GM18508 (cell line): ENCODE data around the gene TMEM116.
"Not testable (repeated sequence)": the region's sequence is repeated elsewhere in the genome, so short reads cannot be mapped to it uniquely, and the experiment has no call there.

Experiments used
- ATAC-seq: cut with Tn5 transposase; IDR thresholded peaks from one replicate; pipeline ENCODE4 v1.9.1; 2021; ENCODE audit warnings: moderate number of reproducible peaks; ENCODE audit not compliant: insufficient read depth, unreplicated experiment

Gene TMEM116

DNA sequence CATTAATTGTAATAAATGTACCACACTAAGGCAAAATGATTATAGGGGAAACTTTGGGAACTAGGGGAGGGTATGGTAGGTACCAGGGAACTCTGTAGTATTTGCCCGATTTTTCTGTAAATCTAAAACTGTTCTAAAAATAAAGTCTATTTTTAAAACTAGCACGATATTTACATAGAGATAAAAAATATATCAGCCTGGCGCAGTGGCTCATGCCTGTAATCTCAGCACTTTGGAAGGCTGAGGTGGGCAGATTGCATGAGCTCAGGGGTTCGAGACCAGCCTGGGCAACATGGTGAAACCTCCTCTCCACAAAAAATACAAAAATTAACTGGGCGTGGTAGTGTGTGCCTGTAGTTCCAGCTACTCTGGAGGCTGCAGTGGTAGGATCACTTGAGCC is 32.4 kb downstream of the TMEM116 start:
- ATAC-seq = no peak

DNA sequence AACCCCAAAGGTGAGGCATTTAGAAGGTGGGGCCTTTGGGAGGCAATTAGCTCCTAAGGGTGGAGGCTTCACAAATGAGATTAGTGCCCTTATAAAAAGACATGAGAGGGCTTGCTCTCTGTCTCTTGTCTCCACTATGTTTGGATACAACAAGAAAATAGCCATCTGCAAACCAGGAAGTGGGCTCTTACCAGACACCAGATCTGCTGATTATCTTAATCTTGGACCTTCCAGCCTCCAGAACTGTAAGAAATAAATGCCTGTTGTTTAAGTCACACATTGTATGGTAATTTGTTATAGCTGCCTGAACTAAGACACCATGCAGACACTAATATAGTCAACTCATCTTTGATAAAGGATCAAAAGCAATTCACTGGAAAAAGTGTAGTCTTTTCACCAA is 34.4 kb downstream of the TMEM116 start:
- ATAC-seq = no peak

DNA sequence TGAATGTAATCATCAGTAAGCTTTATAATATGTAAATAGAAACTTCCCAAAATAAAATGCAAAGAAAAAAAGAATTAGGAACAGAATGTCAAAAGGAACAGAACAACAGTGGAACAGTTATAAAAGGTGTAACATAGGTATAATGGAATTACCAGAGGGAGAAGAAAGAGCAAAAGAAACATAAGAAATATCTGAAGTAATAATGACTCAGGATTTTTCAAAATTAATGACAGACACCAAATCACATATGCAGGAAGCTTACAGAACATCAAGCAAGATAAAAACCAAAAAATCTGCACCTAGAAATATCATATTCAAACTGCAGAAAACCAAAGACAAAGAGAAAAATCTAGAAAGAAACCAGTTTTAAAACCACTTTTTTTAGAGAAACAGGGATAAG is 36.1 kb downstream of the TMEM116 start:
- ATAC-seq = no peak

DNA sequence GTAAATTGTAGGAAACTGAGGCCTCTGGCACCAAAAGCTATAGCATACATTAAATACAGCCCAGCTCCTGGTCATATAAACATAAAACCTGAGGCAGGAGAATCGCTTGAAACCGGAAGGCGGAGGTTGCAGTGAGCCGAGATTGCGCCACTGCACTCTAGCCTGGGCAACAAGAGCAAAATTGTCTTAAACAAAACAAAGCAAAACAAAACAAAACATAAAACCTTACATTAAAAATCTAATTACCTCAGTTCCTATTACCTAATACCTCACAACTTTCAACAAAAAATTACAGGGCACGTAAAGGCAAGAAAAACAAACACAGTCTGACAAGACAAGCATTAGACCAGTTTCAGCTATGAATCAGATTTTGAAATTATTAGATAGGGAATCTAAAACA is 36.7 kb downstream of the TMEM116 start:
- ATAC-seq = no peak

DNA sequence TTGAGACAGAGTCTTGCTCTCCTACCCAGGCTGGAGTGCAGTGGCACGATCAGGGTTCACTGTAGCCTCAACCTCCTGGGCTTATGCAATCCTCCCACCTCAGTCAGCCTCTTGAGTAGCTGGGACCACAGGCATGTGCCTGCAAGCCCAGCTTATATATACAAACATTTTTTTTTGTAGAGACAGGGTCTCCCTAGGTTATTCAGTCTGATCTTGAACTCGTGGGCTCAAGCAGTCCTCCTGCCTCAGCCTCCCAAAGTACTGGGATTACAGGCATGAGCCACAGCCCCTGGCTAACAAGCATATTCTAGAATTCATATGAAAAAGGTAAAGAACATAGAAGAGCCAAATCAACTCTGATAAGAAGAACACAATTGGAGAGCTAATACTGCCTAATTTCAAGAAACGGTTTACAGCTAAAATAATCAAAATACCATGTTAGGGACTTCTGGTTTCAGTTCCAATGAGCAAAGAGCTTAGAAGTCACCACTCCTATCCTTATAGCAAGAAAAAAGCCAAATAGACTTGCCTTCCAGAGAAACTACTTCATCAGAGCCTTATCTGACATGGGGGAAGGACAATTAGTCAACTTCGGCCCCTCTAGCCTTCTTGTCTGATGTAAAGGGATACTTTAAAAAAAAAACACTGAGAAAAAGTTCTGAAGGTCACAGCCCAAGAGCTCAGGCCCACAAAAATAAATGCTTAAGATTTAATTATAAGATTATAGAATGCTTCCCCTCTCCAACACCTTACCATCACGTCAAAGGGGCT is 37.6 kb downstream of the TMEM116 start:
- no peak for ATAC-seq

DNA sequence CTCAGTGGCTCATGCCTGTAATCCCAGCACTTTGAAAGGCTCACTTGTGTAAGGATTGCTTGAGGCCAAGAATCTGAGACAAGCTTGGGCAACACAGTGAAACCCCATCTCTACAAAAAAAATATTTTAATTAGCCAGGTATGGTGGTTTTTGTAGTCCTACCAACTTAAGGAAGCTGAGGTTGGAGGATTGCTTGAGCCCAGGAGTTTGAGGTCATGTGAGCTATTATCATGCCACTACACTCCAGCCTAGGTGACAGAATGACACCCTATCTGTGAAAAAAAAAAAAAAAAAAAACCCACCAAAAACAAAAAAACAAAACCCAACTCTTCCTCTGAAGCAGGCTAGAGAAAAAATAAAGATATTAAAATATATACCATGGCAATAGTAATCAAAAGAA is 41.2 kb downstream of the TMEM116 start:
- ATAC-seq = no peak

DNA sequence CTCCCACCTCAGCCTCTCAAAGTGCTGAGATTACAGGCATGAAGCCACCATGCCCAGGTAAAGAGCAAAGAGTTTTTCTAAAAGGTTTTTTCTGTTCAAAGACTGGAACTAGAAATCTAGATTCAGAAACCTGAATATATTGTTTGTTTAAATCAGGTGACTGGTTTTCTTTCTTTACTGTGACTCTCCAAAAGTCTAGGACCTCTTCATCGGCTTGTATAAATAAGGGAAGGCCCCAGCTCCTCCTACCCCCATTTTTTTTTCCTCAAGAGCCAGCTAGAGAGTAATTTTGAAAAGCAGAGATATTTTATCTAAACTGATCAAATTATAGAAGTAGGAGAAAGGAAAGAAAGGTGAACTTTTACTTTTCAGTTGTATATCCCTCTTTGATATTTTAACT is 48.0 kb downstream of the TMEM116 start:
- ATAC-seq = no peak

DNA sequence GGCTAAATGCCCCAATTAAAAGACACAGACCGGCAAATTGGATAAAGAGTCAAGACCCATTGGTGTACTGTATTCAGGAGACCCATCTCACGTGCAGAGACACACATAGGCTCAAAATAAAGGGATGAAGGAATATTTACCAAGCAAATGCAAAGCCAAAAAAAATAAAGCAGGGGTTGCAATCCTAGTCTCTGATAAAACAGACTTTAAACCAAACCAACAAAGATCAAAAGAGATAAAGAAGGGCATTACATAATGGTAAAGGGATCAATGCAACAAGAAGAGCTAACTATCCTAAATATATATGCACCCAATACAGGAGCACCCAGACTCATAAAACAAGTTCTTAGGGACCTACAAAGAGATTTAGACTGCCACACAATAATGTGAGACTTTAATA is 53.4 kb downstream of the TMEM116 start:
- ATAC-seq = not testable (repeated sequence)

DNA sequence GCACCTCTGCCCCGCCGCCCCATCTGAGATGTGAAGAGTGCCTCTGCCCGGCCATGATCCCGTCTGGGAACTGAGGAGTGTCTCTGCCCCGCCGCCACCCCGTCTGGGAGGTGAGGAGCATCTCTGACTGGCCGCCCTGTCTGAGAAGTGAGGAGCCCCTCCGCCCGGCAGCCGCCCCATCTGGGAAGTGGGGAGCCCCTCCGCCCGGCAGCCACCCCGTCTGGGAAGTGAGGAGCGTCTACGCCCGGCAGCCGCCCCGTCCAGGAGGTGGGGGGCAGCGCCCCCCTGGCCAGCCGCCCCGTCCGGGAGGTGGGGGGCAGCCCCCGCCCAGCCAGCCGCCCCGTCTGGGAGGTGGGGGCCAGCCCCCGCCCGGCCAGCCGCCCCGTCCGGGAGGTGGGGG is 55.7 kb downstream of the TMEM116 start:
- ATAC-seq = not testable (repeated sequence)

DNA sequence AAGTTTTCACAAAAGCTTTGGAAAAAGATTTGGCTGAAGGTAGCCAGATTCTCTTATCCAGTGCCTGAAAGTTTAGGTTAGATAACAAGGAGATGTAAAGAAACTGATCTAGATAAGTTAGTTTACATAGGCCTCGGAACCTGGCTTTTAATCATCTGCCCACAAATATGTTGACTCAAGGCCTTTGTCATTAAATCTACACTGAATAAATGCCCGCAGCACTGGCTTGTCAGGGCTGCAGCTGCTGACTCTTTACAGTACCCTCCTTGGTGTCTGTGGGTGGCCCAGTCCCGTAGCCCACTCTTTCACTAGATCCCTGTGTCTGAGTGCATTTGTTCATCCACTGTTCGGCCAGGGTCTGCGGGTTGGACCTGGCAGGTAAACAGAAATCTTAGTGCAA is 58.0 kb downstream of the TMEM116 start:
- ATAC-seq = no peak

DNA sequence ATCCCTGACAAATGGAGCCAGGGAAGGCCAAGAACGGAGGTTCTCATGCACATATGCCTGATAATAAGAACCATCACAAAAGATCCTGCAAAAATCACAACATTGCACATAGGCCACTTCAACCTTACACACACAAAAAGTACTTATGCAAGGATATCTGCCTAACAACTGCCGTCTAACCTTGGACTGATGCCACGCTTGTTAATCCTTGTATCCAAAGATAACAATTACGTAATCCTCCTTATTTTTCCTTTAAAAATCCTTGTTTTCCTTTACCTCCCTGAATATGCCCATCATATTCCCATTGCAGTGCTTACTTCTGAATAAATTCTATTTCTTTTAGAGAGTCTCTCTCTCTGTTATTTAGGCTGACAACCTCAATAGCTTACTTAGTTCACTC is 59.5 kb downstream of the TMEM116 start:
- no peak for ATAC-seq

DNA sequence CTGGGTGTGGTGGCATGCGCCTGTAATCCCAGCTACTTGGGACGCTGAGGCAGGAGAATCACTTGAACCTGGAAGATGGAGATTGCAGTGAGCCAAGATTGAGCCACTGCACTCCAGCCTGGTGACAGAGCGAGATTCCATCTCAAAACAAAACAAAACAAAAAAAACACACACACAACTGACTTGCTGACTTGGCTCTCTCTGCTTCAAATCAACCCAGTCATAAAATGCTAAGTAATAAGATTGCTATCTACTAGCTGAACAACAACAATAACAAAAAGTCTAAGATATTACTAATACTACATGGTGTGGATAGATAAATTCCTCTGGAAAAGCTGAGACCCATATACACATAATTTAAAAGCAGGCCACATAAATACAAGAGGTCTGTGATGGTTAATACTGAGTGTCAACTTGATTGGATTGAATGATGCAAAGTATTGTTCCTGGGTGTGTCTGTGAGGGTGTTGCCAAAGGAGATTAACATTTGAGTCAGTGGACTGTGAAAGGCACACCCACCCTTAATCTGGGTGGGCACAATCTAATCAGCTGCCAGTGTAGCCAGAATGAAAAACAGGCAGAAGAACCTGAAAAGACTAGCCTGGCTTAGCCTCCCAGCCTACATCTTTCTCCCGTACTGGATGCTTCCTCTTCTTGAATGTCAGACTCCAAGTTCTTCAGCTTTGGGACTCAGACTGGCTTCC is 60.7 kb downstream of the TMEM116 start:
- not testable (repeated sequence) for ATAC-seq

DNA sequence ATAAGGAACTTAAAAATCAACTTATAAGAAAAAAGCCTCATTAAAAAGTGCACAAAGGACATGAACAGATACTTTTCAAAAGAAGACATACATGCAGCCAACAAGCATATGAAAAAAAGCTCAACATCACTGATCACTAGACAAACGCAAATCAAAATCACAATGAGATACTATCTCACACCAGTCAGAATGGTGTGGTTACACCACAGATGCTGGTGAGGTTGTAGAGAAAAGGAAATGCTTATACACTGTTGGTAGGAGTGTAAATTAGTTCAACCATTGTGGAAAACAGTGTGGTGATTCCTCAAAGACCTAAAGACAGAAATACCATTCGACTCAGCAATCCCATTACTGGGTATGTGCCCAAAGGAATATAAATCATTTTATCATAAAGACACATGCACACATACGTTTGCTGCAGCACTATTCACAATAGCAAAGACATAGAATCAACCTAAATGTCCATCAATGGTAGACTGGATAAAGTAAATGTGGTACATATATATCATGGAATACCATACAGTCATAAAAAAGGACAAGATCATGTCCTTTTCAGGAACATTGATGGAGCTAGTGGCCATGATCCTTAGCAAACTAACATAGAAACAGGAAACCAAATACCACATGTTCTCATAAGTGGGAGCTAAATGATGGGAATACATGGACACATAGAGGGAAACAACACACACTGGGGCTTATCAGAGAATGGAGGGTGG is 61.8 kb downstream of the TMEM116 start:
- ATAC-seq = not testable (repeated sequence)

DNA sequence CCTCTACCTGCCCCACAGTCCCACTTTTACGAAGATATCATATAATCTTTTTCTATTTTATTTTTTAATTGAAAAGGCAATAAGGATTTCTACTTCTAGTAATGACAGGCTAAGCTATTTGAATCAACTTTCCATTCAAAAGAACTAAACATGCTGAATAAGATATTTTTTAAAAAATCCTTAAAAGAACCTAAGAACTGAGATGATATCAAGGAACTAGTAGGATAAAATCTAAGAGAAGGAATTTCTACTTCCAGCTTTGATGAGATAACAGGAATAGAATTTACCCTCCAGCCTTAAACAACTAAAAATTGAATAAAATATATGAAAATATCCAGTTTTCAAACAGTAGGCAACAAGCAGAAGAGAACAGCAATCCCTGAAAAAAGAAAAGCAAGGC is 69.0 kb downstream of the TMEM116 start:
- ATAC-seq = no peak

DNA sequence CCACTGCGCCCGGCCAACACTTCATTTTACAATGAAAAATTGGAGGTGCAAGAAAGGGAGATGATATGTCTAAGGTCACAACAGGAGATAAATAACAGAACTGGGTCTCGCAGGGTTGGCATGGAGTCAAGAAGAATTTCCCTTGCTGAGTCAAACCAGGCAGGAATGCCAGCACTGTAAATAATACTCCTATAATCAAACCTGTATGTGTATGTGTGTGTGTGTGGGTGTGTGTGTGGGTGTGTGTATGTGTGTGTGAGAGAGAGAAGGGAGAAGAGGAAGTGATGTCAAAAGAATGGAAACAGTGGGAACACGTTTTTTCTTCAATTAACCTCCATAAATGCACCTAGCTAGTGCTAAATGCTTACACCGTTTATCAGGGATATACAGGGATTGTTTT is 70.4 kb downstream of the TMEM116 start:
- no peak for ATAC-seq

DNA sequence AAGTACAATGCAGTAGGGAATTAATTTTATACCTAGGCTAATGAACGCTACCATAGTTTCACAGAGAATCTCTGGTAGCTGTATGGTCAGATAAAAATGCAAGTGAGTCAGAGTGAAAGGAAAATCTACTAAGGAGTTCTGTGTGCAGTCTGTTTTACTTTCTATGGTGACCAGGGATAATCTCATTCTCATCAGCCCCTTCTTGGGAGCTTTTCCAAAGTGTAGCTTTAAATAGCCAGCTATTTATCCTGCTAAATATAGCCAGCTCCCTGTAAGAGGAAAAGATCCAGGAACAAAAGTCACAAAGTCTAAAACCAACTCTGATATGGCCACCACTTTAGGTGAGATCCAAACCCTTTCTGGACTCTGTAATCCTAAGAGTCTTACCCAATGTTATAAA is 75.5 kb downstream of the TMEM116 start:
- no peak for ATAC-seq

DNA sequence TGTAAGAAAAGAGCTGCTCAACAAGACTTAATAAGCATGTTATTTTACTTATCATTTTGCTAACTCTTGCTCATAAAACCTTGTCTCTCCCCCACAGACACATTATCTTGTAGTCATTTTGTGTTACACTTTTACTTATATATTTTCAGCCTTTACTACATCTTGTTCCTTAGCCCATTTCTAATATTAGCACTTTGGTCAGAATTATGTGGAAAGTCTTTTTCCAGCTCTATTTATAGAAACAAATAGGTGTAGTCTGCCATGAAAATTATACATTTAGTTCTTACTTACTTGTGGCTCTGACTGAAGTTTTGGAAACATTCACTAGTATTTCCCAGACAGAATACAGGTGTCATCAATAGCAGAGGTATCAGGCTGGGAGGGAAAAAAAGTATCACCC is 76.1 kb downstream of the TMEM116 start:
- no peak for ATAC-seq

DNA sequence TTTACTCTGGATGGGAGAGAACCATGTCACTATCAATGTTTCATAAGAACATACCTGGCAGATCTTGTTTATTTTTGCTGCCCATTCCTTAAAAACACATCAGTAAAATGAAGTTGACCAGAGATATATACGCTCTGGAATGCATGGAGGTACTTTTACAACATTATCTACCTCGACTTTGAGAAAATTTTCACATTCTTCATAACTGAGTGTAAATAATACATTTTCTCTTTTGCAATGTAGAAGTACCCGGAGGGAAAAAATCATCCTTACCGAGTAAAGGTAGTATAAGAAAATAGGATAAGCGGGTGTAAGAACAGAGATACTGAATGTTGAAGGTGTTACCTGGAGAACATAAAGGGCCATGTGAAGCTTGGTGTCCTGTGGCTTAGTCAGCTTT is 80.7 kb downstream of the TMEM116 start:
- ATAC-seq = no peak

DNA sequence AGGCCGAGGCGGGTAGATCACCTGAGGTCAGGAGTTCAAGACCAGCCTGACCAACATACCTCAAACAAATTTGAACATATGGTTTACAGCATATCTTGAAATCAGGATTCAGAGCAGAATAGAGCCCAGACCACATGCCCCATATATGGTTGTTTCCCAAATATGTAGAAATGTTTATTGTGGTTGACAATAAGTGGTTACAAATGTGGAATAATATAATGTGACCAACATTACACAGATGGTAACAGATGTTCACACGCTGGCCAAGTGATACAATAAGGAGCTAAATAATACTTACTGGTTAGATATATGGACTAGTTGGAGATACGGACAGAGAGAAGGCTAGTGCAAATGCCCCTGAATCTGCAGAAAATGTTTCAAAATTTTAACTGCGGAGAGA is 85.6 kb downstream of the TMEM116 start:
- ATAC-seq = no peak

DNA sequence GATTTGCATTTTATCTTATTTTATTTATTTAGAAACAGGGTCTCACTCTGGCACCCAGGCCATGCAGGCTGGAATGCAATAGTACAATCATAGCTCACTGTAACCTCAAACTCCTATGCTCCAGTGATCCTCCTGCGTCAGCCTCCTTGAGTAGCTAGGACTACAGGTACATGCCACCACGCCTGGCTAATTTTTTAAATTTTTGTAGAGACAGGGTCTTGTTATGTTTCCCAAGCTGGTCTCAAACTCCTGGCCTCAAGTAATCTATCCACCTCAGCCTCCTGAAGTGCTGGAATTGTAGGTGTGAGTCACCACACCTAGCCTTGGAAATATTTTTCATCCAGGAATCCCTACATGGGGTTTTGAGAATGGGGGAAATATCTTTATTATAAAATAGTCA is 86.3 kb downstream of the TMEM116 start:
- no peak for ATAC-seq

DNA sequence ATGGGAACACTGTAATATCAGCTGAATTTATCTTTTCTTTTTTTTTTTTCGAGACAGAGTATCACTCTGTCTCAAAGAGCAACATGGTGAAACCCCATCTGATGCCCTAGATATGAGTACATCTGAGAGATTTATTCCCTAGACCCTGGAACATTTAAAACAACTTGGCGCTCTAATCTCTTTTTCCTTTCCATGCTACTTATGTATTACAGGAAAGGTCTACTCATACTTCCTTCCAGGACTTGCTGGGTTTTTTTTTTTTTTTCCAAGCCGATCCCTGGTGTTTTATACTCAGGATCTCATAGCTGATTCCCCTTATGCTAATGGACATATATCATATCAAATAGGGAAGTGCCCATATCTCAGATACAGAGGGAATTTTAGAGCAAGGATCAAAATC is 87.8 kb downstream of the TMEM116 start:
- ATAC-seq = no peak
